Neutrophil (primary cell): ENCODE measurements around the gene PRDM16.

Experiments
- H3K27ac ChIP-seq: fragments of 200-600 bp; sonication (generic); 2 replicates; pipeline ENCODE4 v1.5.1; 2016; ENCODE audit warnings: mild to moderate bottlenecking, moderate library complexity
- H3K27me3 ChIP-seq: fragments of 200-600 bp; sonication (generic); 2 replicates; pipeline ENCODE4 v1.6.0; 2016; ENCODE audit warnings: mild to moderate bottlenecking
- H3K36me3 ChIP-seq: fragments of 200-600 bp; sonication (generic); 2 replicates; pipeline ENCODE4 v1.5.1; 2017
- H3K4me1 ChIP-seq, 2 experiments: fragments of 200-600 bp in 1 of 2; sonication (generic) in 1 of 2; 1 replicate in 1 of 2; 2 replicates in 1 of 2; pipeline versions ENCODE4 v1.5.1 to v1.6.1; 2013 to 2016; ENCODE audit warnings: low read depth in 1 of 2, low read length in 1 of 2, mild to moderate bottlenecking in 1 of 2, moderate library complexity in 1 of 2; ENCODE audit not compliant: control insufficient read depth in 1 of 2, insufficient read depth in 1 of 2
- H3K4me3 ChIP-seq, 2 experiments: fragments of 200-600 bp in 1 of 2; sonication (generic) in 1 of 2; 1 replicate in 1 of 2; 2 replicates in 1 of 2; pipeline ENCODE4 v1.5.1; 2013 to 2016; ENCODE audit warnings: low read depth in 1 of 2, low read length in 1 of 2, mild to moderate bottlenecking in 1 of 2, moderate library complexity in 1 of 2
- H3K9me3 ChIP-seq: fragments of 200-600 bp; sonication (generic); 2 replicates; pipeline ENCODE4 v1.5.1; 2016
- TF ChIP-seq, protein P1 (sequence below): fragments of 200-600 bp; sonication (generic); IDR thresholded peaks from 2 replicates; pipeline ENCODE4 v1.5.1; 2016; ENCODE audit warnings: antibody characterized with exemption

PRDM16 gene

DNA sequence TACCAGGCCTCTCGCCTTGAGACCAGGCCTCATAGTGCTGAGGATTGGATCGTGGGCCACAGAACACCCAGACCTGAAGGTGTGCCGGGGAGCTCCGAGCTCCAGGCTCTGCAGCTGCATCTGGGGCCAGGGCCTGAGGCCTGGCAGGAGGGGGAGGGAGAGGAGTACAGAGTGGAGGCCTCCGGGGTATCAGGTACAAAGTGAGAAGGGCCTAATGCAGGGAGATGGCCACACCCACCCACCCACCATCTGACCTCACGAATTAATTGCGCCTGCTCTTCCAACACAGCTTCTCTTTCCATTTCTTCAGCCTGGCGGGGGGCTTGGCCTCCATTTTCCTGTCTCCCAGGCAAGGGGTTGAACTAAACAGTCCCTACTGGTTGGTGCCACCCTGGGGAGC lies 286.1 kb downstream of the PRDM16 start:
- TF ChIP-seq, protein P1, sequence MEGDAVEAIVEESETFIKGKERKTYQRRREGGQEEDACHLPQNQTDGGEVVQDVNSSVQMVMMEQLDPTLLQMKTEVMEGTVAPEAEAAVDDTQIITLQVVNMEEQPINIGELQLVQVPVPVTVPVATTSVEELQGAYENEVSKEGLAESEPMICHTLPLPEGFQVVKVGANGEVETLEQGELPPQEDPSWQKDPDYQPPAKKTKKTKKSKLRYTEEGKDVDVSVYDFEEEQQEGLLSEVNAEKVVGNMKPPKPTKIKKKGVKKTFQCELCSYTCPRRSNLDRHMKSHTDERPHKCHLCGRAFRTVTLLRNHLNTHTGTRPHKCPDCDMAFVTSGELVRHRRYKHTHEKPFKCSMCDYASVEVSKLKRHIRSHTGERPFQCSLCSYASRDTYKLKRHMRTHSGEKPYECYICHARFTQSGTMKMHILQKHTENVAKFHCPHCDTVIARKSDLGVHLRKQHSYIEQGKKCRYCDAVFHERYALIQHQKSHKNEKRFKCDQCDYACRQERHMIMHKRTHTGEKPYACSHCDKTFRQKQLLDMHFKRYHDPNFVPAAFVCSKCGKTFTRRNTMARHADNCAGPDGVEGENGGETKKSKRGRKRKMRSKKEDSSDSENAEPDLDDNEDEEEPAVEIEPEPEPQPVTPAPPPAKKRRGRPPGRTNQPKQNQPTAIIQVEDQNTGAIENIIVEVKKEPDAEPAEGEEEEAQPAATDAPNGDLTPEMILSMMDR = no peak
- no peaks in the 10 kb centered on the region for H3K36me3 ChIP-seq
- H3K4me3 ChIP-seq = no peak overlapping the region
- H3K9me3 ChIP-seq = no peaks in the 10 kb centered on the region
- H3K27ac ChIP-seq = no peak overlapping the region
- no peaks in the 10 kb centered on the region for H3K4me1 ChIP-seq
- H3K27me3 ChIP-seq = peaks cover 36% of the 10 kb centered on the region

DNA sequence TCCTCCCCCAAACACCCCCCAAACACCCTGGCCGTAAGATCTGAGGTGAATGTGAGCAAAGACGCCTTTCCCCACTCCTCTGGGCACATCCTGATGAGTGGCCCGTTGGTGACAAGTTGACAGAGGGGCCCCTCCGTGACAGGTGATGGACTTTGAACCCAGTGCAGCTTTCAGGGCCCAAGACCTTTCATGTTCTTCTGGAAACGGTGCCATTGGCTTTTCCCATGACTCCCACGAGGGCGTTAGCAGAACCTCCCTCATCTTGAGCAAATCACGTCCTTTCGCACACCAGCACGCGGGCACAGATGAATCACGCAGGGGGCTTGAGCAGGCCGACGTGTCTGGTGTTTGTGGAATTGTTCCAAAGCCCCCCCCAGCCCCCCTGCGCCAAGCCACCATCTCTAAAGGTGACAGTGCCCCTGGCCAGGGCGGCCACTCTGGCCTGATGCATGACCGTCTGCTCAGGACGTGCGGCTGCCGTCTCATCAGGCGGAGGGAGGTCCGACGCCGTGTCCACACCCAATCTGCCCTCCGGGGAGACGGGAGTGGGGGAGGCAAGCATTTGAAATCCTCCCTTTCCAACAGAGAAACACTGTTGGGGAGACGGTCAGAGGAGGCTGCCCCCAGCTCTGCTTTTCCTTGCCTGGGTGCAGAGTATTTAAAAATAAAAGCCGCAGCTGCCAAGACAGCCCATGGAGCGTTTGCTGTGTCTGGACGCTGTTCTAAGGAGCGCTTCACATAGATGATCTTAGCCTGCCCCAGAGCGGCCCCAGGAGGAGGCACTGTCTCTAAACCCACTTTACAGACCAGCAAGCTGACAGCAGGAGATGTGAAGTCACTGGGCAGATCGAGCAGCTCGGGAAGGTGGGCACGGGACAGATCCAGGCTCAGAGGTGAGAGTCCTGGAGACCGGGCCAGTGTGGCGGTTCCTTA lies 287.2 kb downstream of the PRDM16 start:
- TF ChIP-seq, protein P1 = no peak
- no peaks in the 10 kb centered on the region for H3K4me1 ChIP-seq
- no peaks in the 10 kb centered on the region for H3K36me3 ChIP-seq
- peaks cover 25% of the 10 kb centered on the region for H3K27me3 ChIP-seq
- no peak overlapping the region for H3K4me3 ChIP-seq
- no peak overlapping the region for H3K27ac ChIP-seq
- H3K9me3 ChIP-seq = no peaks in the 10 kb centered on the region

DNA sequence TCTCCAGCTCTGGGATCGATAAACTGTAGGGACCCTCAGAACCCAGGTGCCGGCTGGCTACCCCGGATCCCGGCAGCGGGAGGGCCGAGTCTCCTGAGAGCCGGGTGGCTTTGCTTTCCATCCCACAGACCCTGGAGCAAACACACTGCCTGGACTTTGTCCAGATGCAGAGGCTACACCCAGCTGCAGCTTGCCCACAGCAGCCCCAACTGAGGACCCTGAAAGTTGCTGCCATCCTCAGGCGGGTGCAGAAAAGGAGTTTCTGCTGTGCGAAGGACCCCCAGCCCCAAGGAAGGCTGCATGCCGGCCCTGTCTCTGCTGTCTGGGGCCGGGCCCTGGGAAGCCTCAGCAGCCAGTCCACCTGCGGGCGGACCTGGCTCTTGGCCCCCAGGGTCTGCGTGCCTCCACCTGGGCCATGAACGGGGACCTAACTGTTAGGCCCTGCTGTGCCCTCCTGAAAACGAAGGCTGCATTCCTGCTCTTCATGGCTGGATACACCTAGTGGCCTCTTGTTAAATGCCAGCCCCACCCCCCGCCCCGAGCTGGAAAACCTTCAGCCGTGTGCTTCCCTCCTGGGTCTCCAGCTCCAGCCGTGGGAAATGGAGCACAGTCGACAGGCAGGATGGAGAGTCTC lies 287.9 kb downstream of the PRDM16 start:
- Histone ChIP-seq H3K27ac (no peak overlapping the region), H3K27me3 (peaks cover 19% of the 10 kb centered on the region), H3K36me3 (no peaks in the 10 kb centered on the region), H3K9me3 (no peaks in the 10 kb centered on the region), H3K4me1 (no peaks in the 10 kb centered on the region), H3K4me3 (no peak overlapping the region)
- TF ChIP-seq, protein P1 = no peak

DNA sequence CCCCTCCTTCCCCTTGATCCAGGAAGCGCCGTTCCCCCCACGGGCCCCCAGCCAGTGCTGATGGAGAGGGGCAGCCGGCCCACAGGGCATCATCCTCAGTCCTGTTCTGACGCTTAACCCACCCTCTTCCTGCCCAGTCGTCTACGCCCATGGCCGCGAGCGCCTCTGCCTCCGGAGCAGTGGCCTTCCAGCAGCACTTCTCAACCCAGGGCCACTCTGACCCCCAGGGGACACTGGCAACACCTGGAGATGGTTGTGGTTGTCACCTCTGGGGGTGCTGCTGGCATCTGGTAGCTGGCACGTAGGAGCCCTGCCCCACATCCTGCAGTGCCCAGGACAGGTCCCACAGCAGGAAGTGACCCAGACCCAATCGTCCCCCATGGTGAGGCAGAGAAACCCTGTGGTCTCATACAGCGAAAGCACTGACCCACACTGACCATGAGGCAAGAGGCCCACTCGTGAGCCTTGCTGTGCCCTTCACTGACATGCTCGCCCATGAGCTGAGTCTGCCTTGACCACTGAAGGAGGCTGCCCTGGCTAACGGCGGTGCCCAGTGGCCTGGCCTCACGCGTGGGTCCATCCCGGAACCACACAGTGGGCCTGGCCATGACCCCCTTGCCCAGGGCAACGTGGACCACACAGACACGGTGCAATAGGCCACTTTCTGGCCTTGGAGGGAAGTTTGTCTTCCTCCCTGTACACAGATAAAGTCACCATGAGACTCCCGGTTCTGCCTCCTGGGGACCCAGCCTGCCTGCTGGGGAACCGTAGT lies 288.7 kb downstream of the PRDM16 start:
- H3K27me3 ChIP-seq = peaks cover 12% of the 10 kb centered on the region
- no peak overlapping the region for H3K27ac ChIP-seq
- H3K9me3 ChIP-seq = no peaks in the 10 kb centered on the region
- H3K4me3 ChIP-seq = no peak overlapping the region
- H3K4me1 ChIP-seq = no peaks in the 10 kb centered on the region
- TF ChIP-seq, protein P1 = no peak
- no peaks in the 10 kb centered on the region for H3K36me3 ChIP-seq

DNA sequence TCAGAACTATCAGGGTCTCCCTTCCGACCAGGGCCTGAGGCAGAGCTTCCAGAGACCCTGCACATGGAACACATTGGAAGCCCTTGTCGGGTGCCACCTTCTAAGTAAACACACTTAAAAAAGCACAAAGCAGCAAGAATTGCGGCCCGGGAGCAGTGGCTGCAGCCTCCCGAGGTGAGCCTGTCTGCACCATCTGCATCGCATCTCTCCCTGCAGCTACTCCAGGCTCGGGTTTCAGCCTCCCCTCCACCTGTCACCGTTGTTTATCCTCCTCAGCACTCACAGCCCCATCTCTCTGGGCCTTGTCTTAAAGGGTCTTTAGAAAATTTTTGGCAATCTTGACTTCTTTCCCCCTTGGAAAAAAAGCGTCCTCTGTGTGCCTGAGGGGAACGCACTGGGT lies 290.3 kb downstream of the PRDM16 start:
- peaks cover 5% of the 10 kb centered on the region for H3K27me3 ChIP-seq
- no peaks in the 10 kb centered on the region for H3K4me1 ChIP-seq
- no peak overlapping the region for H3K27ac ChIP-seq
- no peaks in the 10 kb centered on the region for H3K36me3 ChIP-seq
- no peak overlapping the region for H3K4me3 ChIP-seq
- TF ChIP-seq, protein P1 = no peak
- H3K9me3 ChIP-seq = no peaks in the 10 kb centered on the region
